Left renal cortex interstitium (tissue), 4 donors: ENCODE measurements around the gene FOS. TPM values are rescaled to one million over a fixed set of nuclear protein-coding genes. Genes with fewer than 3 reads are reported as not detected.
"Not testable (repeated sequence)": the region's sequence is repeated elsewhere in the genome, so short reads cannot be mapped to it uniquely, and the experiment has no call there.

Experiments used
- DNase-seq, 4 donors: peaks; one replicate each; pipeline ENCODE4 v3.0.0-alpha.2; 2013; ENCODE audit warnings: low read depth in 4 of 4, low spot score in 2 of 4, missing footprints in 1 of 4
- polyA plus RNA-seq, 4 donors: library from polyadenylated mRNA; unstranded; fragments of 120-200 nt; gene quantifications; one replicate each; pipeline ENCODE4 v1.2.1, GENCODE V29; 2013; ENCODE audit not compliant: insufficient read length in 4 of 4

The FOS gene
- polyA plus RNA-seq, 4 donors: 42.5 to 913 (median 86.9) TPM

DNA sequence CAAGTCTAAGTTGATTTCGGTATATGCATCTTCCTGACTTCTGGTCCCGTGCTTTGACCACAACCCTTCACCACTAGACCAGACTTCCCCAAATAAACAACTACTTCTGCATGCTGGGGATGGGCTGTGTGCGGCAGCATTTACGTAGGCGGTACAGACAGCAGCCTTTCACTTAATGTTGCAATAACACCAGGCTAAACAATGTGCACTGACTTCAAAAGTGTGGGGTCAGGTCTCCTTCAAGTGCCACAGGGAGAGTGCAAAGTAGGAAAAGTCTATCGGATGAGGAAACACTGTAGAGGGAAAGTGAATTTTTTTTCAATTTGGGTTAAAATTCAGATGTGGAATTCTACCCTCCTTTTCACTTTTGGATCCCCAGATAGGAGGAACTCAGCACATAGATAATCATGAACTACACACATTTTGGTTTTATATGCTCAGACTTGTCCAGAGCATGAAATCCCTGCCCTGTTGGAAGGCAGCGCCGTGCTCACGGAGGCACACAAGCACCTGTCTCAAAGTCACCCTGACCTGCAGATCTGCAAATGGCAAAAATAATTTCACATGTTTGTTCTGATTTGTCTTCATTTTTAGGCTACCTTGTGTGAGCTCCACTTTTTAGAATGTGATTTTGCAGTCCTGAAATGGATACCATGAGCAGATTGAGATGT, 3.6 kb upstream of the FOS start:
- DNase-seq: no peak

DNA sequence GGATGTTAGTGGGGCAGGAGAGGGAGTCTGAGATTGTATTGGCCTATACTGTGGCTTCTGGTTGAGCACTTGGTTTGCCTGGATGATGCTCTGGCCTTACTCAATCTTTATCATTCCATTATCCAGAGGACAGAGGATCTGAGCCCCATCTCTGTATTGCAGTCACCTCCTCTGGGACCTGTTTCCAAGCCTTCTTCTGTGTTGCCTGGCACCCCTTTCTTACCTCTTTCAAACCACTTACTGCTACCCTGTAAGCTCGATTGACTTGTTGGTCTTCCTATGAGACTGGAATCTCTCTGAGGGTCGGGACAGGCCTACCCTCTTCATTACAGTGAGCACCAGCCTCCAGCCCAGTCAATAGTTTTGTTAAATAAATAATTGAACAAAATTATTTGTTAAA, 3.0 kb upstream of the FOS start:
- no peak for DNase-seq

- DNase-seq: peak in 1 of 4 donors; percentile 82
Measured at GRCh38 chr14:75277008-75277814, 1.4 kb upstream of the FOS start.

DNA sequence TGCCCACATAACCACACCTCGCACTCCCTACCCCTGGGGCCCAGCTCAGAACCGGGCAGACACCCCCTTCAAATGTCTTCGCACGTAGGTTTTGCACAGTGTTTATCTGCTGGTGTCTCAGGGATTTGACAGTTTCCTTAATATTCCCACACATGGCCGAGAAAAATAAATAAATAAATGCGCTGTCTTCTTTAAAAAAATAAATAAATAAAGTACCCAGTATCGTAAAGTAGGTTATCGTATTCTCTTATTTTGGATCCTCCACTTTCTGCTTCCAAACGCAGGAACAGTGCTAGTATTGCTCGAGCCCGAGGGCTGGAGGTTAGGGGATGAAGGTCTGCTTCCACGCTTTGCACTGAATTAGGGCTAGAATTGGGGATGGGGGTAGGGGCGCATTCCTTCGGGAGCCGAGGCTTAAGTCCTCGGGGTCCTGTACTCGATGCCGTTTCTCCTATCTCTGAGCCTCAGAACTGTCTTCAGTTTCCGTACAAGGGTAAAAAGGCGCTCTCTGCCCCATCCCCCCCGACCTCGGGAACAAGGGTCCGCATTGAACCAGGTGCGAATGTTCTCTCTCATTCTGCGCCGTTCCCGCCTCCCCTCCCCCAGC, 710 bp upstream of the FOS start:
- DNase-seq: peak in 1 of 4 donors; percentile 33

GRCh38 chr14:75279153-75279762, 630 bp downstream of the FOS start:
- peak in 1 of 4 donors; percentile 34 for DNase-seq

DNA sequence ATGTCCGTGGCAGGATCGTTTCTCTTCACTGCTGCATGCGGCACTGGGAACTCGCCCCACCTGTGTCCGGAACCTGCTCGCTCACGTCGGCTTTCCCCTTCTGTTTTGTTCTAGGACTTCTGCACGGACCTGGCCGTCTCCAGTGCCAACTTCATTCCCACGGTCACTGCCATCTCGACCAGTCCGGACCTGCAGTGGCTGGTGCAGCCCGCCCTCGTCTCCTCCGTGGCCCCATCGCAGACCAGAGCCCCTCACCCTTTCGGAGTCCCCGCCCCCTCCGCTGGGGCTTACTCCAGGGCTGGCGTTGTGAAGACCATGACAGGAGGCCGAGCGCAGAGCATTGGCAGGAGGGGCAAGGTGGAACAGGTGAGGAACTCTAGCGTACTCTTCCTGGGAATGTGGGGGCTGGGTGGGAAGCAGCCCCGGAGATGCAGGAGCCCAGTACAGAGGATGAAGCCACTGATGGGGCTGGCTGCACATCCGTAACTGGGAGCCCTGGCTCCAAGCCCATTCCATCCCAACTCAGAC, 1.2 kb downstream of the FOS start:
- DNase-seq: no peak

- DNase-seq: no peak
Measured at GRCh38 chr14:75280291-75280830, 1.7 kb downstream of the FOS start.

- no peak for DNase-seq
Measured at GRCh38 chr14:75280831-75281653, 2.4 kb downstream of the FOS start.

GRCh38 chr14:75281654-75282019, 3.0 kb downstream of the FOS start:
- DNase-seq: no peak

- DNase-seq: no peak
Measured at GRCh38 chr14:75282170-75282554, 3.5 kb downstream of the FOS start.

- not testable (repeated sequence) for DNase-seq
Measured at GRCh38 chr14:75282555-75283161, 4.0 kb downstream of the FOS start.

DNA sequence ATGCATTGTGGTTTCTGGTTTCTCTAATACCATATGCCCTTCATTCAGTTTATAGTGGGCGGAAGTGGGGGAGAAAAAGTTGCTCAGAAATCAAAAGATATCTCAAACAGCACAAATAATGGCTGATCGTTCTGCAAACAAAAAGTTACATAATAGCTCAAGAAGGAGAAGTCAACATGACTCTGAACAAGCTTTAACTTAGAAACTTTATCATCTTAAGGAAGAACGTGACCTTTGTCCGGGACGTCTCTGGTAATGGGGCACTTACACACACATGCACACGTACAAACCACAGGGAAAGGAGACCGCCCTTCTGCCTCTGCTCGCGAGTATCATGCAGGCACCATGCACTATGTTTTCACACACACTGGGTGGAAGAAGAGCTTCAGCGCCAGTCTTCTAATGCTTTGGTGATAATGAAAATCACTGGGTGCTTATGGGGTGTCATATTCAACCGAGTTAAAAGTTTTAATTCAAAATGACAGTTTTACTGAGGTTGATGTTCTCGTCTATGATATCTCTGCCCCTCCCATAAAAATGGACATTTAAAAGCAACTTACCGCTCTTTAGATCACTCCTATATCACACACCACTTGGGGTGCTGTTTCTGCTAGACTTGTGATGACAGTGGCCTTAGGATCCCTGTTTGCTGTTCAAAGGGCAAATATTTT, 4.7 kb downstream of the FOS start:
- no peak for DNase-seq

- DNase-seq: no peak
Measured at GRCh38 chr14:75283833-75284563, 5.4 kb downstream of the FOS start.

DNA sequence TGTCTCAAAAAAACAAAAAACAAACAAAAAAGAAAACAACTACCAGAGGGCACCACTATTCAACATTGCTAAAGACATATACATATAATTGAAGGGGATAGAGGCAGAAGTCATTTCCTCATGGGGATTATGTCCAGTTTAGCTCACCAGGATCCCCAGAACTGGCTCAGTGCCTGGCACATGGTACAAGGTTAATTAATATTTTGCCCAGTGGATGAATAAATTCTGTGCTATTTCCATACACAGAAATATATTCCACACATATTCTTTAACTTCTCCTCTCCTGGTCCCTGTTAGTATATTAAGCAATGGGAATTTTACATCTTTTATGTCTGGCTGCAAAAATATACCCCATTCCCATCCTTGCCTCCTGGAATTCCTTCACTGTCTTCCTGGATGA, 6.7 kb downstream of the FOS start:
- no peak for DNase-seq

- DNase-seq: no peak
Measured at GRCh38 chr14:75286313-75286712, 7.7 kb downstream of the FOS start.

- no peak for DNase-seq
Measured at GRCh38 chr14:75289840-75290388, 11.3 kb downstream of the FOS start.

GRCh38 chr14:75290851-75291250, 12.2 kb downstream of the FOS start:
- DNase-seq: no peak

- no peak for DNase-seq
Measured at GRCh38 chr14:75291331-75291730, 12.7 kb downstream of the FOS start.
